Keratinocyte (primary cell): ENCODE measurements around the gene ALOX5. TPM values are rescaled to one million over a fixed set of nuclear protein-coding genes. Genes with fewer than 3 reads are reported as not detected.

Experiments used
- DNase-seq: peaks from one replicate; pipeline ENCODE4 v3.0.0-alpha.2; 2011; ENCODE audit warnings: low read depth, missing footprints, low spot score
- FAIRE-seq: peaks from 2 replicates; lab custom pipeline; 2011; peaks lifted over from hg19 to GRCh38; lab: Jason Lieb, UNC
- H2AFZ ChIP-seq: 2 replicates; pipeline ENCODE4 v1.6.0; 2012; ENCODE audit warnings: low read length, control low read depth, inconsistent platforms; ENCODE audit not compliant: control insufficient read depth
- H3K27ac ChIP-seq: 2 replicates; pipeline ENCODE4 v1.5.1; 2011; ENCODE audit warnings: low read length; ENCODE audit not compliant: control insufficient read depth, insufficient read depth
- H3K27me3 ChIP-seq: 3 replicates; pipeline ENCODE4 v1.6.0; 2011; ENCODE audit warnings: low read length; ENCODE audit not compliant: control insufficient read depth, insufficient read depth; ENCODE audit errors: extremely low read depth
- H3K36me3 ChIP-seq, 2 experiments: 2 replicates in 1 of 2; 3 replicates in 1 of 2; pipeline ENCODE4 v1.5.1; 2011; ENCODE audit warnings: low read length in 2 of 2, mild to moderate bottlenecking in 1 of 2; ENCODE audit not compliant: control insufficient read depth in 2 of 2, insufficient read depth in 2 of 2; ENCODE audit errors: extremely low read depth in 1 of 2
- H3K4me1 ChIP-seq: 3 replicates; pipeline ENCODE4 v1.5.1; 2011; ENCODE audit warnings: low read length; ENCODE audit not compliant: control insufficient read depth, insufficient read depth; ENCODE audit errors: extremely low read depth
- H3K4me2 ChIP-seq: 3 replicates; pipeline ENCODE4 v1.6.0; 2011; ENCODE audit warnings: low read depth, low read length; ENCODE audit not compliant: control insufficient read depth, insufficient read depth; ENCODE audit errors: extremely low read depth
- H3K4me3 ChIP-seq, 3 experiments: fragments of 200-600 bp in 1 of 3; sonication (generic) in 1 of 3; 2 replicates in 2 of 3; 3 replicates in 1 of 3; pipeline ENCODE4 v1.5.1; 2011 to 2016; ENCODE audit warnings: low read length in 3 of 3, mild to moderate bottlenecking in 3 of 3, control low read depth in 2 of 3, inconsistent platforms in 1 of 3, low read depth in 1 of 3, mixed read lengths in 1 of 3, mixed run types in 1 of 3, moderate library complexity in 1 of 3; ENCODE audit not compliant: control insufficient read depth in 2 of 3, insufficient read depth in 2 of 3; ENCODE audit errors: extremely low read depth in 1 of 3
- H3K79me2 ChIP-seq: 2 replicates; pipeline ENCODE4 v1.6.0; 2012; ENCODE audit warnings: low read length; ENCODE audit not compliant: control insufficient read depth, insufficient read depth
- H3K9ac ChIP-seq: 3 replicates; pipeline ENCODE4 v1.6.0; 2011; ENCODE audit warnings: low read length; ENCODE audit not compliant: control insufficient read depth, insufficient read depth; ENCODE audit errors: extremely low read depth
- H3K9me1 ChIP-seq: 3 replicates; pipeline ENCODE4 v1.6.0; 2011; ENCODE audit warnings: low read length; ENCODE audit not compliant: control insufficient read depth, insufficient read depth; ENCODE audit errors: extremely low read depth
- H3K9me3 ChIP-seq: 2 replicates; pipeline ENCODE4 v1.5.1; 2012; ENCODE audit warnings: low read depth, low read length; ENCODE audit not compliant: control insufficient read depth
- H4K20me1 ChIP-seq: 3 replicates; pipeline ENCODE4 v1.6.0; 2011; ENCODE audit warnings: low read length; ENCODE audit not compliant: control insufficient read depth, insufficient read depth; ENCODE audit errors: extremely low read depth
- EZH2 ChIP-seq: IDR thresholded peaks from one replicate; pipeline ENCODE4 v1.6.1; 2012; ENCODE audit warnings: inconsistent platforms, mild to moderate bottlenecking, low read length, moderate library complexity
- dilution Hi-C: fragments of 300-500 bp; cut with MboI; formaldehyde crosslinking; loops from one replicate; pipeline ENCODE4 v1.7.0; 2020; ENCODE audit warnings: low sequenced_read_pairs; ENCODE audit not compliant: extremely low pct_ligation_motif_present
- polyA plus RNA-seq, 5 experiments: library from polyadenylated mRNA; depleted of rRNA in 3 of 5; stranded (reverse) in 3 of 5; stranded (forward) in 1 of 5; unstranded in 1 of 5; fragments of >200 nt; gene quantifications; 1 replicate in 1 of 5; 2 replicates in 3 of 5; 3 replicates in 1 of 5; pipeline versions ENCODE4 v1.2.1 to v1.2.3, GENCODE V29; 2011 to 2012; ENCODE audit warnings: missing spikeins in 2 of 5, low read depth in 1 of 5, low replicate concordance in 1 of 5
- TF ChIP-seq, protein P1 (sequence below), 3 experiments: IDR thresholded peaks in 1 of 3; conservative IDR thresholded peaks in 1 of 3; optimal IDR thresholded peaks in 1 of 3; 2 replicates in 2 of 3; 3 replicates in 1 of 3; pipeline versions ENCODE3 to v1.5.1; 2011; ENCODE audit warnings: low read length in 3 of 3, mild to moderate bottlenecking in 3 of 3, moderate library complexity in 2 of 3, control low read depth in 1 of 3, inconsistent platforms in 1 of 3; ENCODE audit not compliant: insufficient read depth in 2 of 3; ENCODE audit errors: extremely low read depth in 1 of 3

The ALOX5 gene
- polyA plus RNA-seq, 1 donor (not counting 4 experiments of a cell fraction or from before 2014, with no cell fraction given), result not detected

DNA sequence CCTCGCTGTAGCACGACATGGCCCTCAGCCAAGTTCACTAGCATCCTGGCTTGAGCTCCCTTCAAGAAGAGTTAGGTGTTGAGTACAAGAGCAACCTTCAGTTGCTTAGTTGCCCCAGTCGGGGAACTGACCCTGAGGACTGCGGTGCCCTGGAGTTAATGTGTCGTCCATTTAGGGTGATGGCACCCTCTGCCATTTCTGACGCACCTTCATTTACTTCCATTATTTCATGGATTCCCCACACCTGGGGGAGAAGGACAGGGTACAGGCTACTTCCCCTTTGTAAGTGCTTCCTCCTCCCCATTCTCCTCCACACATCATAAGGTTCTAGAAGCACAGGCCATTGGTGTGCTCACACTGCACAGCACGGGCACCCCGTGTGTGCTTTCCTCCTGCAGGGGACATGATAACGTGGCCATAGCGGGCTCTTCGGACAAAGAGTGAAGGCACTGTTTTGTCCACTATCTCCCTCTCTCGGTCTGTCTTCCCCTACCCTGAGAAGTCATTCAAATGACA lies 1.8 kb downstream of the ALOX5 start:
- Histone ChIP-seq H3K4me1 (peaks cover 16% of the 10 kb centered on the region), H3K9me1 (no peaks in the 10 kb centered on the region), H3K9ac (no peak overlapping the region), H2AFZ (no peak overlapping the region), H3K4me3 (no peak overlapping the region), H3K27ac (no peak overlapping the region), H3K36me3 (no peaks in the 10 kb centered on the region), H3K4me2 (no peak overlapping the region), H3K79me2 (no peaks in the 10 kb centered on the region), H4K20me1 (no peaks in the 10 kb centered on the region), H3K9me3 (no peaks in the 10 kb centered on the region), H3K27me3 (peaks cover 34% of the 10 kb centered on the region)
- no peak for DNase-seq
- TF ChIP-seq, protein P1, sequence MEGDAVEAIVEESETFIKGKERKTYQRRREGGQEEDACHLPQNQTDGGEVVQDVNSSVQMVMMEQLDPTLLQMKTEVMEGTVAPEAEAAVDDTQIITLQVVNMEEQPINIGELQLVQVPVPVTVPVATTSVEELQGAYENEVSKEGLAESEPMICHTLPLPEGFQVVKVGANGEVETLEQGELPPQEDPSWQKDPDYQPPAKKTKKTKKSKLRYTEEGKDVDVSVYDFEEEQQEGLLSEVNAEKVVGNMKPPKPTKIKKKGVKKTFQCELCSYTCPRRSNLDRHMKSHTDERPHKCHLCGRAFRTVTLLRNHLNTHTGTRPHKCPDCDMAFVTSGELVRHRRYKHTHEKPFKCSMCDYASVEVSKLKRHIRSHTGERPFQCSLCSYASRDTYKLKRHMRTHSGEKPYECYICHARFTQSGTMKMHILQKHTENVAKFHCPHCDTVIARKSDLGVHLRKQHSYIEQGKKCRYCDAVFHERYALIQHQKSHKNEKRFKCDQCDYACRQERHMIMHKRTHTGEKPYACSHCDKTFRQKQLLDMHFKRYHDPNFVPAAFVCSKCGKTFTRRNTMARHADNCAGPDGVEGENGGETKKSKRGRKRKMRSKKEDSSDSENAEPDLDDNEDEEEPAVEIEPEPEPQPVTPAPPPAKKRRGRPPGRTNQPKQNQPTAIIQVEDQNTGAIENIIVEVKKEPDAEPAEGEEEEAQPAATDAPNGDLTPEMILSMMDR (optimal IDR thresholded peaks at IDR 0.05 in 1 of 3, IDR thresholded peaks at IDR 0.05 in 1 of 3, conservative IDR thresholded peaks at IDR 0.05 in 1 of 3; ENCODE audit: extremely low read depth in 1 of 3, insufficient read depth in 2 of 3, low read length in 3 of 3), result no peak
- TF ChIP-seq EZH2, result no peak
- dilution Hi-C loops, result no loop called here
- FAIRE-seq, result no peak

GRCh38 chr10:45376371-45376801 lies 2.4 kb downstream of the ALOX5 start:
- TF ChIP-seq EZH2, result no peak
- TF ChIP-seq, protein P1 (optimal IDR thresholded peaks at IDR 0.05 in 1 of 3, IDR thresholded peaks at IDR 0.05 in 1 of 3, conservative IDR thresholded peaks at IDR 0.05 in 1 of 3; ENCODE audit: extremely low read depth in 1 of 3, insufficient read depth in 2 of 3, low read length in 3 of 3), result no peak
- FAIRE-seq, result no peak
- H3K79me2 ChIP-seq, result no peaks in the 10 kb centered on the region
- H3K4me2 ChIP-seq, result no peak overlapping the region
- no peaks in the 10 kb centered on the region for H3K9me1 ChIP-seq
- H3K36me3 ChIP-seq, result no peaks in the 10 kb centered on the region
- H2AFZ ChIP-seq, result no peak overlapping the region
- H3K4me1 ChIP-seq, result peaks cover 16% of the 10 kb centered on the region
- no peak overlapping the region for H3K4me3 ChIP-seq
- no peaks in the 10 kb centered on the region for H3K9me3 ChIP-seq
- H4K20me1 ChIP-seq, result no peaks in the 10 kb centered on the region
- dilution Hi-C loops, result no loop called here
- no peak for DNase-seq
- H3K27ac ChIP-seq, result no peak overlapping the region
- H3K9ac ChIP-seq, result no peak overlapping the region
- H3K27me3 ChIP-seq, result peaks cover 34% of the 10 kb centered on the region
